ENCODE measurements around the gene USH2A. TPM values are rescaled to one million over a fixed set of nuclear protein-coding genes. Genes with fewer than 3 reads are reported as not detected.

Gene USH2A
- polyA plus RNA-seq, 1 of the 3 experiments (the other 2 are of a cell fraction): under 0.01 TPM

GRCh38 chr1:216223486-216223885 is 199.8 kb downstream of the USH2A start:
- 49% methylated on average over 4 of the region's 4 CpGs for WGBS (ENCODE audit: low lambda C conversion rate)
- Histone ChIP-seq H3K36me3 (replicated peaks in 1 of 2; ENCODE audit: control insufficient read depth in 1 of 2, insufficient read depth in 2 of 2, low read length in 1 of 2) (no peaks in the 10 kb centered on the region), H2AFZ (ENCODE audit: low read depth) (no peak overlapping the region), H3F3A (replicated peaks; ENCODE audit: insufficient read depth) (no peaks in the 10 kb centered on the region), H3K9me3 (no peaks in the 10 kb centered on the region), H3K9ac (no peak overlapping the region), H3K9me2 (no peaks in the 10 kb centered on the region), H4K20me1 (ENCODE audit: insufficient read depth) (no peaks in the 10 kb centered on the region), H3K4me3 (ENCODE audit: low read depth in 2 of 2, low read length in 1 of 2) (no peak overlapping the region), H3K79me2 (ENCODE audit: insufficient read depth) (no peaks in the 10 kb centered on the region), H3K27me3 (ENCODE audit: insufficient read depth) (no peaks in the 10 kb centered on the region), H3K4me1 (ENCODE audit: control insufficient read depth in 1 of 2, insufficient read depth in 2 of 2, low read depth in 1 of 2, low read length in 1 of 2) (peaks cover 0 to 16% of the 10 kb centered on the region in 2 experiments; a peak in 2 of 4 replicates), H3K27ac (ENCODE audit: low read depth in 2 of 2, low read length in 1 of 2) (peak overlapping the region in 1 of 2 experiments; percentile 22; a peak in 1 of 4 replicates), H3K4me2 (no peak overlapping the region)
- DNase-seq: no peak
- TF ChIP-seq EP300 (IDR thresholded peaks at IDR 0.05; ENCODE audit: borderline replicate concordance in 1 of 2, low read depth in 1 of 2, low read length in 1 of 2) (peak in 1 of 2 experiments; percentile 48; a peak in 1 of 4 replicates), GATA2 (CRISPR knock-in tag; IDR thresholded peaks at IDR 0.05) (no peak), NFIC (IDR thresholded peaks at IDR 0.05; ENCODE audit: borderline replicate concordance) (no peak)
- ChIA-PET POLR2A (no interaction called here), CTCF (interaction anchor here (2.7 kb wide), 2 partner anchors 11 to 519 kb away, joined by 8 to 14 read pairs; no protein-coding TSS in a partner anchor)

- no peaks in the 10 kb centered on the region for H4K20me1 ChIP-seq (ENCODE audit: insufficient read depth)
- H3K27ac ChIP-seq (ENCODE audit: low read depth in 2 of 2, low read length in 1 of 2): no peak overlapping the region
- H3K9ac ChIP-seq: no peak overlapping the region
- H3K36me3 ChIP-seq (replicated peaks in 1 of 2; ENCODE audit: control insufficient read depth in 1 of 2, insufficient read depth in 2 of 2, low read length in 1 of 2): no peaks in the 10 kb centered on the region
- no peak for DNase-seq
- ChIA-PET CTCF (interaction anchor here (0.6 to 2.7 kb wide), 27 partner anchors 9 to 520 kb away, joined by 3 to 18 read pairs (median 6); partner anchors contain the start of gene ESRRG), POLR2A (no interaction called here)
- H3K9me2 ChIP-seq: no peaks in the 10 kb centered on the region
- H3K9me3 ChIP-seq: no peaks in the 10 kb centered on the region
- WGBS (ENCODE audit: low lambda C conversion rate): 84% methylated on average over 2 of the region's 2 CpGs
- H3K4me2 ChIP-seq: no peak overlapping the region
- H3K79me2 ChIP-seq (ENCODE audit: insufficient read depth): no peaks in the 10 kb centered on the region
- peaks cover 0 to 16% of the 10 kb centered on the region in 2 experiments; a peak in 2 of 4 replicates for H3K4me1 ChIP-seq (ENCODE audit: control insufficient read depth in 1 of 2, insufficient read depth in 2 of 2, low read depth in 1 of 2, low read length in 1 of 2)
- TF ChIP-seq YY1 (IDR thresholded peaks at IDR 0.05; ENCODE audit: low read depth): no peak
- TF ChIP-seq RXRA (IDR thresholded peaks at IDR 0.05; ENCODE audit: borderline replicate concordance, low read depth): no peak
- no peak for TF ChIP-seq REST (IDR thresholded peaks at IDR 0.05; ENCODE audit: low read depth, low read length)
- no peak for TF ChIP-seq RCOR1 (IDR thresholded peaks at IDR 0.05; ENCODE audit: low read length)
- no peak for TF ChIP-seq MXI1 (IDR thresholded peaks at IDR 0.05; ENCODE audit: low read depth, low read length)
- TF ChIP-seq NFIC (IDR thresholded peaks at IDR 0.05; ENCODE audit: borderline replicate concordance): no peak
- TF ChIP-seq NRF1 (IDR thresholded peaks at IDR 0.05; ENCODE audit: low read depth, low read length): no peak
- no peak for TF ChIP-seq RAD21 (IDR thresholded peaks at IDR 0.05; ENCODE audit: low read length)
- TF ChIP-seq TAF1 (IDR thresholded peaks at IDR 0.05; ENCODE audit: borderline replicate concordance, low read depth, low read length): no peak
- no peak for TF ChIP-seq ELF1 (IDR thresholded peaks at IDR 0.05)
- TF ChIP-seq RFX5 (IDR thresholded peaks at IDR 0.05; ENCODE audit: low read length): no peak
- TF ChIP-seq GABPA (IDR thresholded peaks at IDR 0.05; ENCODE audit: low read depth): no peak
- no peak for TF ChIP-seq FOXJ3 (CRISPR knock-in tag; IDR thresholded peaks at IDR 0.05)
- TF ChIP-seq TEAD4 (IDR thresholded peaks at IDR 0.05; ENCODE audit: borderline replicate concordance, insufficient read depth): no peak
- no peak overlapping the region for H2AFZ ChIP-seq (ENCODE audit: low read depth)
- H3F3A ChIP-seq (replicated peaks; ENCODE audit: insufficient read depth): no peaks in the 10 kb centered on the region
- no peak overlapping the region for H3K4me3 ChIP-seq (ENCODE audit: low read depth in 2 of 2, low read length in 1 of 2)
- no peaks in the 10 kb centered on the region for H3K27me3 ChIP-seq (ENCODE audit: insufficient read depth)
Observed at GRCh38 chr1:216222288-216222687, 201.0 kb downstream of the USH2A start.
